Stimulated activated CD8-positive, alpha-beta memory T cell treated with anti-CD3 and anti-CD28 coated beads, Interleukin-12 subunit alpha, Interleukin-12 subunit beta, amount 100 ng/mL, for 24 hours (primary cell): ENCODE results near the gene TSSC4.
A peak's percentile ranks its signal among the peaks of the same experiment; 100 is the strongest.

Source experiments
- DNase-seq: peaks from one replicate; pipeline ENCODE4 v3.0.0-alpha.2; 2020; ENCODE audit errors: extremely low read depth

The TSSC4 gene

GRCh38 chr11:2369320-2369719 is 31.2 kb upstream of the TSSC4 start:
- no peak for DNase-seq

GRCh38 chr11:2369896-2370295 is 30.7 kb upstream of the TSSC4 start:
- DNase-seq = no peak

GRCh38 chr11:2374456-2375201 is 25.9 kb upstream of the TSSC4 start:
- DNase-seq = no peak

- DNase-seq = no peak
These were observed 25.2 kb upstream of the TSSC4 start for GRCh38 chr11:2375341-2375853.

GRCh38 chr11:2375964-2376551 is 24.5 kb upstream of the TSSC4 start:
- no peak for DNase-seq

- peak; percentile 31 for DNase-seq
These were observed 23.6 kb upstream of the TSSC4 start, which contains the start of gene CD81 for GRCh38 chr11:2376751-2377451. Gene CD81 (plus strand): TSS chr11:2377310. CDS start chr11:2377550, 240 bp downstream.

- DNase-seq = no peak
These were observed 22.8 kb upstream of the TSSC4 start for GRCh38 chr11:2377511-2378443.

- DNase-seq = no peak
These were observed 21.9 kb upstream of the TSSC4 start for GRCh38 chr11:2378527-2379210.

GRCh38 chr11:2379466-2380174 is 20.9 kb upstream of the TSSC4 start:
- DNase-seq = no peak

- no peak for DNase-seq
These were observed 20.2 kb upstream of the TSSC4 start for GRCh38 chr11:2380396-2380795.

GRCh38 chr11:2380807-2381350 is 19.7 kb upstream of the TSSC4 start:
- no peak for DNase-seq

- no peak for DNase-seq
These were observed 18.9 kb upstream of the TSSC4 start for GRCh38 chr11:2381494-2382128.

- DNase-seq = no peak
These were observed 18.4 kb upstream of the TSSC4 start for GRCh38 chr11:2382129-2382517.

GRCh38 chr11:2382936-2383851 is 17.4 kb upstream of the TSSC4 start:
- DNase-seq = no peak

GRCh38 chr11:2383852-2384804 is 16.4 kb upstream of the TSSC4 start:
- DNase-seq = no peak

- DNase-seq = no peak
These were observed 15.1 kb upstream of the TSSC4 start for GRCh38 chr11:2385156-2386151.
